Tibial artery (tissue), 4 donors: Measurements from ENCODE around the gene TULP4.
A peak's percentile ranks its signal among the peaks of the same experiment; 100 is the strongest.
"Not testable (repeated sequence)": the region's sequence is repeated elsewhere in the genome, so short reads cannot be mapped to it uniquely, and the experiment has no call there.

Experiments used
- DNase-seq, 2 donors: peaks; one replicate each; pipeline ENCODE4 v3.0.0-alpha.2; 2019
- H3K27ac ChIP-seq, 2 donors: fragments of 200-600 bp; sonication (generic) in 1 of 2; 1 replicate in 1 of 2; 2 replicates in 1 of 2; pipeline ENCODE4 v1.5.1; 2018 to 2019; ENCODE audit warnings: mild to moderate bottlenecking in 1 of 2
- H3K27me3 ChIP-seq, 2 donors: fragments of 200-600 bp; sonication (generic) in 1 of 2; one replicate each; pipeline versions ENCODE4 v1.5.1 to v1.6.0; 2016 to 2019
- H3K36me3 ChIP-seq, 3 donors: fragments of 200-600 bp; sonication (generic) in 2 of 3; one replicate each; pipeline ENCODE4 v1.5.1; 2016 to 2019; ENCODE audit warnings: mild to moderate bottlenecking in 2 of 3
- H3K4me1 ChIP-seq, 4 donors: fragments of 200-600 bp; sonication (generic) in 2 of 4; 1 replicate in 3 of 4; 2 replicates in 1 of 4; pipeline ENCODE4 v1.5.1; 2016 to 2019
- H3K4me3 ChIP-seq, 2 donors: fragments of 200-600 bp; sonication (generic) in 1 of 2; 1 replicate in 1 of 2; 2 replicates in 1 of 2; pipeline ENCODE4 v1.5.1; 2018 to 2019; ENCODE audit warnings: mild to moderate bottlenecking in 2 of 2
- H3K9me3 ChIP-seq, 3 donors: fragments of 200-600 bp; sonication (generic) in 1 of 3; one replicate each; pipeline ENCODE4 v1.5.1; 2016 to 2019
- intact Hi-C: fragments of 100-400 bp; cut with DNase I; formaldehyde crosslinking; loops from one replicate; pipeline ENCODE4 v1.15.0; 2023; ENCODE audit warnings: low total_unique reads
- TF ChIP-seq, protein P1 (sequence below), 2 experiments: fragments of 200-600 bp in 1 of 2; fragments of 450-650 bp in 1 of 2; IDR thresholded peaks; one replicate each; pipeline ENCODE4 v1.5.1; 2017 to 2019; ENCODE audit warnings: antibody characterized with exemption in 2 of 2, mild to moderate bottlenecking in 1 of 2, moderate library complexity in 1 of 2

The TULP4 gene

DNA sequence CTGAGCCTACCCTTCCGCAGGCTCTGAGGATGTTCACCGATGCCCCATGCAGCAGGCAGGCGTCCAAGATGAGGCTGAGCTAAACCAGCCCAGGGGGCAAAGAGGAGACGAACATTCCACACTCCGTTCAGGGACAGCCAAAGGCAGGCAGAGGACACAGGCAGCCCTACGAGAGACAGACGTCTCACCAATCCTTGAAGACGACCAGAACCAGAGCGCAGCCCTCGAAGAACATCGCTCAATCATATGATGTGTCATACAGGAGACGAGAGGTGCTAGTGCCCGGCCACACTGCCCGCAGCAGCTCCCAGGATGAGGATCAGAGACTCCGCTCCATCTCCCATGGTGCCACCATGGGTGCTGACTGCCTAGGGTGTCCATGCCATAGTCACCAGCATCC lies 212.0 kb downstream of the TULP4 start:
- no peaks in the 10 kb centered on the region for H3K36me3 ChIP-seq
- intact Hi-C loops: no loop called here
- TF ChIP-seq, protein P1, sequence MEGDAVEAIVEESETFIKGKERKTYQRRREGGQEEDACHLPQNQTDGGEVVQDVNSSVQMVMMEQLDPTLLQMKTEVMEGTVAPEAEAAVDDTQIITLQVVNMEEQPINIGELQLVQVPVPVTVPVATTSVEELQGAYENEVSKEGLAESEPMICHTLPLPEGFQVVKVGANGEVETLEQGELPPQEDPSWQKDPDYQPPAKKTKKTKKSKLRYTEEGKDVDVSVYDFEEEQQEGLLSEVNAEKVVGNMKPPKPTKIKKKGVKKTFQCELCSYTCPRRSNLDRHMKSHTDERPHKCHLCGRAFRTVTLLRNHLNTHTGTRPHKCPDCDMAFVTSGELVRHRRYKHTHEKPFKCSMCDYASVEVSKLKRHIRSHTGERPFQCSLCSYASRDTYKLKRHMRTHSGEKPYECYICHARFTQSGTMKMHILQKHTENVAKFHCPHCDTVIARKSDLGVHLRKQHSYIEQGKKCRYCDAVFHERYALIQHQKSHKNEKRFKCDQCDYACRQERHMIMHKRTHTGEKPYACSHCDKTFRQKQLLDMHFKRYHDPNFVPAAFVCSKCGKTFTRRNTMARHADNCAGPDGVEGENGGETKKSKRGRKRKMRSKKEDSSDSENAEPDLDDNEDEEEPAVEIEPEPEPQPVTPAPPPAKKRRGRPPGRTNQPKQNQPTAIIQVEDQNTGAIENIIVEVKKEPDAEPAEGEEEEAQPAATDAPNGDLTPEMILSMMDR (IDR thresholded peaks at IDR 0.05): no peak
- peaks cover 0 to 23% of the 10 kb centered on the region in 2 donors for H3K27me3 ChIP-seq
- H3K27ac ChIP-seq: no peak overlapping the region
- peak in 1 of 2 donors; percentile 33 for DNase-seq
- no peak overlapping the region for H3K4me3 ChIP-seq
- no peaks in the 10 kb centered on the region for H3K4me1 ChIP-seq
- H3K9me3 ChIP-seq: peaks cover 0 to 12% (median 0%) of the 10 kb centered on the region in 3 donors

DNA sequence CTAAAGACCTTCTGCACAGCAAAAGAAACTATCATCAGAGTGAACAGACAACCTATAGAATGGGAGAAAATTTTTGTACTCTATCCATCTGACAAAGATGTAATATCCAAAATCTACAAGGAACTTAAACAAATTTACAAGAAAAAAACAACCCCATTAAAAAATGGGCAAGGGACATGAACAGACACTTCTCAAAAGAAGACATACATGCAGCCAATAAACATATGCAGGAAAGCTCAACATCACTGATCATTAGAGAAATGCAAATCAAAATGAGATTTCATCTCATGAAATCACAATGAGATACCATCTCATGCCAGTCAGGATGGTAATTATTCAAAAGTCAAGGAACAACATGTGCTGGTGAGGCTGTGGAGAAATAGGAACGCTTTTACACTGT lies 215.6 kb downstream of the TULP4 start:
- intact Hi-C loops, H3K4me3 ChIP-seq, H3K4me1 ChIP-seq, H3K27ac ChIP-seq, DNase-seq, H3K36me3 ChIP-seq: not testable (repeated sequence)
- H3K27me3 ChIP-seq: peaks cover 0 to 13% of the 10 kb centered on the region in 2 donors
- H3K9me3 ChIP-seq: peaks cover 0 to 12% (median 3%) of the 10 kb centered on the region in 3 donors

DNA sequence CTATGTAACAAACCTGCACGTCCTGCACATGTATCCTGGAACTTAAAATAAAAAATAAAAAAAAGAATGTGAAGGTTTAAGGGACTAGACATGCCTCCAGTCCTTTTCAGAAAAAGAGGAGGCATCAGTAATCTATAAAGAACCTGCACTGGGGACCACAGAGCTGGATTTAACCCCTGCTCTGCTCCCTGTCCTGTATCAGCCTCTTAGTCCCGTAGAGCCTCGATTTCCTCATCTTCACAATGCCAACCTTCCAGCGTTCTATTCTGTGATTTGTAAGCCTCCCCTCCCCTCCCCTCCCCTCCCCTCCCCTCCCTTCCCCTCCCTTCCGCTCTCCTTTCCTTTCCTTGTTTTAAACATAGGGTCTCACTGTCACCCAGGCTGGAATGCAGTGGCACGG lies 216.6 kb downstream of the TULP4 start:
- TF ChIP-seq, protein P1 (IDR thresholded peaks at IDR 0.05): no peak
- no peaks in the 10 kb centered on the region for H3K4me1 ChIP-seq
- DNase-seq: no peak
- peaks cover 0 to 10% of the 10 kb centered on the region in 2 donors for H3K27me3 ChIP-seq
- peaks cover 0 to 12% (median 3%) of the 10 kb centered on the region in 3 donors for H3K9me3 ChIP-seq
- H3K4me3 ChIP-seq: no peak overlapping the region
- no peaks in the 10 kb centered on the region for H3K36me3 ChIP-seq
- no peak overlapping the region for H3K27ac ChIP-seq
- intact Hi-C loops: no loop called here

DNA sequence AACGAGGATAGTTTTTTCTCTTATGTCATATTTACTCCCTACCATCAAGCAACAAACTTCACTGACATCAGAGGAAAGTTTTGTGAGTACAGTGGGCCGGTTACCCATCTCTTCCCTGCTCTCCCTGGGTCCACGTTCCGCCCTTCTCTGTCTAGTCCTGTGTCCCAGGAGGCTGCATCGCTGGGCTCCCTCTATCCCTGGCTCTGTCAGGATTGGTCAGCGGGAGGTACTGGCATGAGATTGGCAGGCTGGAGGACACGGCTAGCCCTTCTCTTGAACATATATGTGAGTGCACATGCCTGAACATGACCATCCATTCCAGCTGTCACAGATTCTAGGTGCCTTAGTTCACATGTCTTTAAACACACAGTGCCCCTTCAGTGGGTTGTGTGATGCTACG lies 217.4 kb downstream of the TULP4 start:
- DNase-seq: peak in 1 of 2 donors; percentile 27
- Histone ChIP-seq H3K4me1 (no peaks in the 10 kb centered on the region), H3K27ac (no peak overlapping the region), H3K36me3 (no peaks in the 10 kb centered on the region), H3K27me3 (peaks cover 0 to 6% of the 10 kb centered on the region in 2 donors), H3K9me3 (peaks cover 0 to 12% (median 3%) of the 10 kb centered on the region in 3 donors), H3K4me3 (no peak overlapping the region)
- TF ChIP-seq, protein P1 (IDR thresholded peaks at IDR 0.05): no peak
- intact Hi-C loops: no loop called here

DNA sequence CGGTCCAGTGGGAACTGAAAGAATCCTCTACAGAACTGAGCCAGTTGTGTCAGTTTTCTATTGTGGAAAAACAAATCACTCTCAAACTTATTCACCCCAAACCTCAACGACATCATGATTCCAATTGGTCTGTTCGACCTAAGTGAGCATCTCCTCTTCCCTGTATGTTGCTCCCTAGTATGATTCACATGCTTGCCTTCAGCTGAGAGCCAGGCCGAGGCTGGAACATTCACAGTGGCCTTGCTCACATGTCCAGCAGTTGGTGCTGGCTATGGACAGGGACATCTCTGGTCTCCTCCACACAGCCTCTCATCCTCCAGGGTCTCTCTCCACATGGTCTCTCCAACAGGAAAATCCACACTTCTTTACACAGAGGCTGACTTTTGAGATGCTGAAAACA lies 219.3 kb downstream of the TULP4 start:
- intact Hi-C loops: no loop called here
- peaks cover 0 to 12% (median 3%) of the 10 kb centered on the region in 3 donors for H3K9me3 ChIP-seq
- DNase-seq: no peak
- peaks cover 0 to 6% (median 6%) of the 10 kb centered on the region in 4 donors for H3K4me1 ChIP-seq
- H3K4me3 ChIP-seq: no peak overlapping the region
- H3K27ac ChIP-seq: no peak overlapping the region
- no peaks in the 10 kb centered on the region for H3K36me3 ChIP-seq
- peaks cover 0 to 20% of the 10 kb centered on the region in 2 donors for H3K27me3 ChIP-seq
- TF ChIP-seq, protein P1 (IDR thresholded peaks at IDR 0.05): no peak

DNA sequence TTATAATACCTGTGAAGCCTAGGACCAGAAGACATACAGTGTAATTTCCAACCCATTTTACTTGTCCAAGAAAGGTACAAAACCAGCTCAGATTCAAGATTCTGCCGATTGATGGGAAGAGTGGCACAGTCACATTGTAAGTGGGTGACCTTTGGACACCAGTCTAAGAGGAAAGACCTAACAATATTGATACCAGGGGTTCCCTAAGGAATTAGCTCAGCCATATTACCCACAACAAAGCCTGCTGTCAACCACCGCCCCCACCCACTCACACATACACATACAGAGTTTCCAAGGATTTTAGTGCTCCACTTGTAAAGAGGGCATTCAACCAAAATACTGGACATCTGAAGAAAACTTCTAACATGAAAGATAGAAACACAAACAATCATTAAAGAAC lies 219.7 kb downstream of the TULP4 start:
- Histone ChIP-seq H3K27ac (no peak overlapping the region), H3K27me3 (peaks cover 0 to 24% of the 10 kb centered on the region in 2 donors), H3K9me3 (peaks cover 0 to 8% (median 3%) of the 10 kb centered on the region in 3 donors), H3K4me3 (no peak overlapping the region), H3K4me1 (peaks cover 0 to 10% (median 9%) of the 10 kb centered on the region in 4 donors), H3K36me3 (no peaks in the 10 kb centered on the region)
- DNase-seq: no peak
- intact Hi-C loops: no loop called here
- TF ChIP-seq, protein P1 (IDR thresholded peaks at IDR 0.05): no peak
